SU-DHL-6 (cell line): ENCODE data around the gene CEP97.

Experiments used
- H2AFZ ChIP-seq: fragments of 200-600 bp; sonication (generic); 2 replicates; pipeline ENCODE4 v1.6.1; 2014; ENCODE audit warnings: low read depth, mild to moderate bottlenecking, moderate library complexity, mixed read lengths, antibody characterized with exemption, low read length; ENCODE audit not compliant: severe bottlenecking
- H3F3A ChIP-seq: fragments of 200-600 bp; shearing (Covaris generic); 2 replicates; pipeline ENCODE4 v1.6.0; 2016; ENCODE audit warnings: antibody characterized with exemption, mild to moderate bottlenecking; ENCODE audit not compliant: insufficient read depth
- H3K27ac ChIP-seq: fragments of 200-600 bp; sonication (generic); 2 replicates; pipeline ENCODE4 v1.5.1; 2016; ENCODE audit warnings: low read depth, mild to moderate bottlenecking, low read length, moderate library complexity, mixed read lengths
- H3K27me3 ChIP-seq: fragments of 200-600 bp; sonication (generic), shearing (Covaris generic); 2 replicates; pipeline ENCODE4 v1.6.0; 2014; ENCODE audit warnings: mild to moderate bottlenecking, low read length
- H3K36me3 ChIP-seq: fragments of 200-600 bp; sonication (generic); 2 replicates; pipeline ENCODE4 v1.6.1; 2014; ENCODE audit warnings: mild to moderate bottlenecking, low read length, mixed read lengths
- H3K4me2 ChIP-seq: fragments of 300-600, 200-600 bp; shearing (Covaris generic), sonication (generic); 2 replicates; pipeline ENCODE4 v1.6.0; 2014; ENCODE audit warnings: low read length, low read depth, mild to moderate bottlenecking; ENCODE audit not compliant: poor library complexity, severe bottlenecking
- H3K4me3 ChIP-seq: fragments of 200-600 bp; sonication (generic); 2 replicates; pipeline ENCODE4 v1.5.1; 2014; ENCODE audit warnings: antibody characterized with exemption, low read length, mild to moderate bottlenecking, mixed read lengths; ENCODE audit not compliant: insufficient read depth, poor library complexity, severe bottlenecking
- H3K79me2 ChIP-seq: fragments of 200-600 bp; sonication (generic); 2 replicates; pipeline ENCODE4 v1.6.1; 2014; ENCODE audit warnings: mild to moderate bottlenecking, low read length, moderate library complexity; ENCODE audit not compliant: insufficient read depth
- H3K9ac ChIP-seq: fragments of 200-600 bp; sonication (generic); 2 replicates; pipeline ENCODE4 v1.7.0; 2014; ENCODE audit warnings: mild to moderate bottlenecking, low read length
- H3K9me2 ChIP-seq: fragments of 200-600 bp; sonication (generic); replicated peaks from 2 replicates; pipeline ENCODE4 v1.6.1; 2014; ENCODE audit warnings: low read length; ENCODE audit not compliant: insufficient read depth
- H3K9me3 ChIP-seq: fragments of 200-600 bp; sonication (generic); 2 replicates; pipeline ENCODE4 v1.6.1; 2014; ENCODE audit warnings: low read length, mixed read lengths; ENCODE audit not compliant: insufficient read depth
- H4K20me1 ChIP-seq: fragments of 200-600 bp; sonication (generic); 2 replicates; pipeline ENCODE4 v1.6.1; 2014; ENCODE audit warnings: low read depth, mild to moderate bottlenecking, antibody characterized with exemption, low read length, moderate library complexity, mixed read lengths
- EZH2phosphoT487 ChIP-seq: fragments of 200-600 bp; sonication (generic), shearing (Covaris generic); conservative IDR thresholded peaks from 2 replicates; pipeline ENCODE4 v1.6.1; 2018; ENCODE audit warnings: mild to moderate bottlenecking, antibody characterized with exemption, low read length, moderate library complexity, mixed read lengths
- TF ChIP-seq, protein P1 (sequence below): fragments of 200-600 bp; sonication (generic); IDR thresholded peaks from one replicate; pipeline ENCODE4 v1.5.1; 2017; ENCODE audit warnings: antibody characterized with exemption, mild to moderate bottlenecking, low read length, moderate library complexity; ENCODE audit not compliant: insufficient read depth, poor library complexity, severe bottlenecking

CEP97 gene

DNA sequence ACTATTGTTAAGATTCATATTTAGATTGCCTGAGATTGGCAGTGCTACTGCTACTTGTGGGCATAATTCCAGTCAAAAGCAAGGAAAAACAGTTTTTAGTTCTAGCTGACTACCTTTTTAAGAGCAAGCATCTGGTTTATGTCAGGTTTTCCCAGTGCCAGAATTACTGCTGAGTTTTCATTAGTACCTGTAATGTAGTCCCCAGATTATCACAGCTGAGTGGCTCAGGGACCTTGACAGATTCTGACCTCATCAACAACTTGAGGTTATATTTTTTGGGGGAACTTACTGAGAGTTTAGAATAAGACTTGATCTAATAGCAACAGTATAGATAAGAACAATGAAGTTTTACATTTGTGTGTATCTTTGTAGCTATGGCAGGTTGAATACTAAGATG is 85.6 kb downstream of the CEP97 start:
- H3F3A ChIP-seq, result peaks cover 25% of the 10 kb centered on the region
- H3K9ac ChIP-seq, result no peak overlapping the region
- TF ChIP-seq, protein P1, sequence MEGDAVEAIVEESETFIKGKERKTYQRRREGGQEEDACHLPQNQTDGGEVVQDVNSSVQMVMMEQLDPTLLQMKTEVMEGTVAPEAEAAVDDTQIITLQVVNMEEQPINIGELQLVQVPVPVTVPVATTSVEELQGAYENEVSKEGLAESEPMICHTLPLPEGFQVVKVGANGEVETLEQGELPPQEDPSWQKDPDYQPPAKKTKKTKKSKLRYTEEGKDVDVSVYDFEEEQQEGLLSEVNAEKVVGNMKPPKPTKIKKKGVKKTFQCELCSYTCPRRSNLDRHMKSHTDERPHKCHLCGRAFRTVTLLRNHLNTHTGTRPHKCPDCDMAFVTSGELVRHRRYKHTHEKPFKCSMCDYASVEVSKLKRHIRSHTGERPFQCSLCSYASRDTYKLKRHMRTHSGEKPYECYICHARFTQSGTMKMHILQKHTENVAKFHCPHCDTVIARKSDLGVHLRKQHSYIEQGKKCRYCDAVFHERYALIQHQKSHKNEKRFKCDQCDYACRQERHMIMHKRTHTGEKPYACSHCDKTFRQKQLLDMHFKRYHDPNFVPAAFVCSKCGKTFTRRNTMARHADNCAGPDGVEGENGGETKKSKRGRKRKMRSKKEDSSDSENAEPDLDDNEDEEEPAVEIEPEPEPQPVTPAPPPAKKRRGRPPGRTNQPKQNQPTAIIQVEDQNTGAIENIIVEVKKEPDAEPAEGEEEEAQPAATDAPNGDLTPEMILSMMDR, result no peak
- no peak for TF ChIP-seq EZH2phosphoT487
- H4K20me1 ChIP-seq, result no peaks in the 10 kb centered on the region
- H3K9me2 ChIP-seq, result no peaks in the 10 kb centered on the region
- no peaks in the 10 kb centered on the region for H3K79me2 ChIP-seq
- no peaks in the 10 kb centered on the region for H3K9me3 ChIP-seq
- no peak overlapping the region for H3K27ac ChIP-seq
- H3K4me3 ChIP-seq, result no peak overlapping the region
- H3K36me3 ChIP-seq, result 0 out of 2 replicates have a peak, but pooled peaks cover 3% of the 10 kb centered on the region
- H3K4me2 ChIP-seq, result no peak overlapping the region
- H2AFZ ChIP-seq, result no peak overlapping the region
- no peaks in the 10 kb centered on the region for H3K27me3 ChIP-seq

DNA sequence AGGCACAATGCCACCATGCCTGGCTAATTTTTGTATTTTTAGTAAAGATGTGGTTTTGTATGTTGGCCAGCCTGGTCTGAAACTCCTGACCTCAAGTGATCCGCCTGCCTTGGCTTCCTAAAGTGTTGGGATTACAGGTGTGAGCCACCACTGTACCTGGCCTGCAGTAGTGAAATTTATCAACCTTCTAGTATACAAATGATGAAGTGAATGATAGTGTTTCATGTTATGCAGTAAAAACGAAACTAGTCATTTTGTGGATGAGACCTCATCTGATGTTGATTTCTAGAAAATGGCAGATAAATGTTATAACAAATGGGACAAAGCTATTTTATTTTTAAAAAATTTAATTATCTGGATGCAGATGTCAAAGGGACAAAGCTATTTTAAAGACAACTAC is 87.5 kb downstream of the CEP97 start:
- Histone ChIP-seq H3K36me3 (peaks cover 5% of the 10 kb centered on the region), H3F3A (peaks cover 25% of the 10 kb centered on the region), H2AFZ (no peak overlapping the region), H4K20me1 (no peaks in the 10 kb centered on the region), H3K9me2 (no peaks in the 10 kb centered on the region), H3K9ac (no peak overlapping the region), H3K4me2 (no peak overlapping the region), H3K9me3 (no peaks in the 10 kb centered on the region), H3K4me3 (no peak overlapping the region), H3K27me3 (no peaks in the 10 kb centered on the region), H3K27ac (no peak overlapping the region), H3K79me2 (no peaks in the 10 kb centered on the region; the same call in 1 of the 2 replicates)
- TF ChIP-seq EZH2phosphoT487, result no peak
- TF ChIP-seq, protein P1, result no peak

DNA sequence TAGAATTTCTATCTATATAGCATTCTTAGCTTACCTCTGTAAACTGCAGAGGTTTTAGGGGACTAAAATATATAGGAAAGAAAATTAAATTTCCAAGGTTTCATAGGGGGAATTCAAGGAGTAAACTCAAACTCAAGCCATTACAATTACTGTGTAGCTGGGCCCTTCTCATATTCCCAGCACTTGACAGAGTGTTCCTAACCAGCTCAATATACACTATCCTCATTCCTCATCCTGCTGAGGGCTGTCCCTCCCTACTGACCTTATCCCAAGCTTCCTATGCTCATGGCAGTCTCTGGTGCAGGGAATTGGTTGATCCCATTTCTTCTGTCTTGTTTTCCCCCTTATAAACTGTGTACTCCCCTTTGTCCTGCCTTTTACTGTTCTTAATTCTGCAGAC is 88.5 kb downstream of the CEP97 start:
- Histone ChIP-seq H3K4me2 (no peak overlapping the region), H4K20me1 (no peaks in the 10 kb centered on the region), H3K79me2 (no peaks in the 10 kb centered on the region; the same call in 1 of the 2 replicates), H2AFZ (no peak overlapping the region), H3K27me3 (no peaks in the 10 kb centered on the region), H3K9ac (no peak overlapping the region), H3F3A (peaks cover 29% of the 10 kb centered on the region), H3K9me3 (no peaks in the 10 kb centered on the region), H3K9me2 (no peaks in the 10 kb centered on the region), H3K4me3 (no peak overlapping the region), H3K36me3 (peaks cover 11% of the 10 kb centered on the region), H3K27ac (no peak overlapping the region)
- no peak for TF ChIP-seq EZH2phosphoT487
- TF ChIP-seq, protein P1, result no peak
